Measurements from ENCODE around the gene MTUS2.

DNA sequence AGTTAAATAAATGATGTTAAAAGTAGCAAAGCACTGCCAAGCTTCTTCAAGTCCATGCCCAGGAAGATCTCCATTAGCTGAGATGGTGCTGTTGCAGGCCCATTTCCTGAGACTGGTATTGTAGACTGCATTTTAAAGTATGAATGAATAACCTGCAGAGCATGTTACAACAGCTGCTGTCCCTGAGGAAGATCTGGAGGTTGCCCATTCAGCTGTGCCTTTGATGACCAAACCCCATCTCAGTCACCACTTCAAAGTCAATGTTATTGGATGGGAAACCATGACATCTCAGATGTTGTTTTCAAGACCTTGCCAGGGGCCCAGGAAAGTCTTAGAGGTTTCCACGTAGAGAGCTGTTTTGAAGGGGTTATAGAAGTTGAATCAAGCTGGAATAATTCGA is 281.3 kb downstream of the MTUS2 start:
- TF ChIP-seq, protein P1, sequence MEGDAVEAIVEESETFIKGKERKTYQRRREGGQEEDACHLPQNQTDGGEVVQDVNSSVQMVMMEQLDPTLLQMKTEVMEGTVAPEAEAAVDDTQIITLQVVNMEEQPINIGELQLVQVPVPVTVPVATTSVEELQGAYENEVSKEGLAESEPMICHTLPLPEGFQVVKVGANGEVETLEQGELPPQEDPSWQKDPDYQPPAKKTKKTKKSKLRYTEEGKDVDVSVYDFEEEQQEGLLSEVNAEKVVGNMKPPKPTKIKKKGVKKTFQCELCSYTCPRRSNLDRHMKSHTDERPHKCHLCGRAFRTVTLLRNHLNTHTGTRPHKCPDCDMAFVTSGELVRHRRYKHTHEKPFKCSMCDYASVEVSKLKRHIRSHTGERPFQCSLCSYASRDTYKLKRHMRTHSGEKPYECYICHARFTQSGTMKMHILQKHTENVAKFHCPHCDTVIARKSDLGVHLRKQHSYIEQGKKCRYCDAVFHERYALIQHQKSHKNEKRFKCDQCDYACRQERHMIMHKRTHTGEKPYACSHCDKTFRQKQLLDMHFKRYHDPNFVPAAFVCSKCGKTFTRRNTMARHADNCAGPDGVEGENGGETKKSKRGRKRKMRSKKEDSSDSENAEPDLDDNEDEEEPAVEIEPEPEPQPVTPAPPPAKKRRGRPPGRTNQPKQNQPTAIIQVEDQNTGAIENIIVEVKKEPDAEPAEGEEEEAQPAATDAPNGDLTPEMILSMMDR (IDR thresholded peaks at IDR 0.05; ENCODE audit: borderline replicate concordance, extremely low read depth, low read length, poor library complexity, severe bottlenecking) = no peak
- no peak for TF ChIP-seq EZH2 (IDR thresholded peaks at IDR 0.05; ENCODE audit: borderline replicate concordance, low read depth, low read length, severe bottlenecking)

All from DND-41 (cell line).